Retina (tissue), 1 donor: ENCODE data around the gene RARA.

Experiments
- DNase-seq: peaks from one replicate; pipeline ENCODE4 v3.0.0-alpha.2; 2016

The RARA gene

GRCh38 chr17:40309031-40309948 lies at the start of gene RARA:
Gene RARA, plus strand, starts transcription at chr17:40309180. Its CDS starts 22,039 bp downstream, at chr17:40331219.
- peak; percentile 88 for DNase-seq

- DNase-seq: no peak
Observed at GRCh38 chr17:40259505-40259904, 49.5 kb upstream of the RARA start.

- no peak for DNase-seq
Observed at GRCh38 chr17:40260528-40260927, 48.5 kb upstream of the RARA start.

GRCh38 chr17:40264458-40265185 lies 44.4 kb upstream of the RARA start:
- DNase-seq: no peak

GRCh38 chr17:40265337-40265736 lies 43.6 kb upstream of the RARA start:
- no peak for DNase-seq

GRCh38 chr17:40266882-40267281 lies 42.1 kb upstream of the RARA start:
- no peak for DNase-seq

GRCh38 chr17:40268141-40268712 lies 40.8 kb upstream of the RARA start:
- no peak for DNase-seq

- no peak for DNase-seq
Observed at GRCh38 chr17:40278414-40278813, 30.6 kb upstream of the RARA start.

GRCh38 chr17:40279402-40279801 lies 29.6 kb upstream of the RARA start:
- no peak for DNase-seq

- DNase-seq: no peak
Observed at GRCh38 chr17:40281663-40282062, 27.3 kb upstream of the RARA start.

- DNase-seq: no peak
Observed at GRCh38 chr17:40283662-40284061, 25.3 kb upstream of the RARA start.

GRCh38 chr17:40284085-40284713 lies 24.8 kb upstream of the RARA start:
- DNase-seq: no peak

- DNase-seq: no peak
Observed at GRCh38 chr17:40286473-40286872, 22.5 kb upstream of the RARA start.

- no peak for DNase-seq
Observed at GRCh38 chr17:40287159-40287493, 21.9 kb upstream of the RARA start.

GRCh38 chr17:40287494-40288369 lies 21.2 kb upstream of the RARA start, which contains the start of gene CDC6:
Gene CDC6, plus strand, starts transcription at chr17:40287879. Its CDS starts 1,542 bp downstream, at chr17:40289421.
- peak; percentile 96 for DNase-seq

GRCh38 chr17:40290629-40291280 lies 18.2 kb upstream of the RARA start:
- peak; percentile 39 for DNase-seq

GRCh38 chr17:40291281-40291664 lies 17.7 kb upstream of the RARA start:
- no peak for DNase-seq

- no peak for DNase-seq
Observed at GRCh38 chr17:40293363-40293762, 15.6 kb upstream of the RARA start.

- no peak for DNase-seq
Observed at GRCh38 chr17:40295488-40296436, 13.2 kb upstream of the RARA start.

GRCh38 chr17:40297511-40297910 lies 11.5 kb upstream of the RARA start:
- no peak for DNase-seq
